K562 (cell line): ENCODE data around the gene SMC5. TPM values are rescaled to one million over a fixed set of nuclear protein-coding genes. Genes with fewer than 3 reads are reported as not detected.

Experiments used
- CBX8 ChIP-seq: fragments of 200-600 bp; sonication (generic); IDR thresholded peaks from 2 replicates; pipeline ENCODE4 v1.6.1; 2012; ENCODE audit warnings: borderline replicate concordance, mixed run types, low read depth, mild to moderate bottlenecking, moderate library complexity, mixed read lengths, low read length, control low read depth, inconsistent platforms; ENCODE audit not compliant: poor library complexity, severe bottlenecking; ENCODE audit errors: extremely low read depth
- GATA2 ChIP-seq: sonication (generic); formaldehyde crosslinking; IDR thresholded peaks from 2 replicates; pipeline ENCODE4 v1.4.0; 2020; ENCODE audit warnings: mild to moderate bottlenecking, missing genetic modification reagents
- HDAC3 ChIP-seq: fragments of 450-650 bp; IDR thresholded peaks from 2 replicates; pipeline ENCODE4 v1.6.1; 2018; ENCODE audit warnings: borderline replicate concordance, mild to moderate bottlenecking, moderate library complexity; ENCODE audit not compliant: partially characterized antibody
- MAFK ChIP-seq: IDR thresholded peaks from 2 replicates; pipeline ENCODE4 v1.6.1; 2011; ENCODE audit warnings: low read length, improper control_type of control experiment
- PTBP1 ChIP-seq: fragments of 200-400 bp; formaldehyde crosslinking; IDR thresholded peaks from 2 replicates; pipeline ENCODE4 v1.6.1; 2017; ENCODE audit warnings: low read depth, low read length
- SETDB1 ChIP-seq: IDR thresholded peaks from one replicate; pipeline ENCODE4 v1.6.1; 2012; ENCODE audit warnings: low read length, control low read depth, inconsistent platforms
- ZFP30 ChIP-seq: fragments of 250-450 bp; sonication (Bioruptor Pico); IDR thresholded peaks from 2 replicates; pipeline ENCODE4 v1.8.0; 2022; ENCODE audit warnings: moderate library complexity, mild to moderate bottlenecking, inconsistent platforms, borderline replicate concordance
- polyA plus RNA-seq, 8 experiments: library from polyadenylated mRNA; depleted of rRNA in 4 of 8; stranded (reverse) in 5 of 8; unstranded in 3 of 8; fragments of >200 nt; fragmentation: Nextera tagmentation in 2 of 8; fragmentation: Illumina TruSeq in 1 of 8; extraction: Ambion mirVana in 2 of 8; extraction: Trizol in 1 of 8; gene quantifications; 2 replicates each; pipeline versions ENCODE4 v1.2.1 to v1.2.3, GENCODE V29; 2011 to 2014; ENCODE audit warnings: inconsistent platforms in 1 of 8, missing spikeins in 1 of 8
- total RNA-seq, 7 experiments: library from RNA; depleted of rRNA in 6 of 7; stranded (reverse); fragments of >200 nt in 6 of 7; fragmentation: Illumina TruSeq in 2 of 7; extraction: Trizol in 2 of 7; gene quantifications; 2 replicates each; pipeline versions ENCODE4 v1.2.1 to v1.2.3, GENCODE V29; 2011 to 2021; ENCODE audit warnings: low replicate concordance in 1 of 7
- TF ChIP-seq, protein P1 (sequence below): fragments of 200-600 bp; sonication (generic); IDR thresholded peaks from one replicate; pipeline ENCODE4 v1.6.1; 2012; ENCODE audit warnings: mild to moderate bottlenecking, low read depth, low read length, inconsistent platforms
- TF ChIP-seq, protein P2 (sequence below): fragments of 250-450 bp; sonication (Bioruptor Pico); IDR thresholded peaks from 2 replicates; pipeline ENCODE4 v1.5.0; 2020; ENCODE audit warnings: mild to moderate bottlenecking, borderline replicate concordance
- TF ChIP-seq, protein P3 (sequence below): fragments of 450-650 bp; IDR thresholded peaks from 2 replicates; pipeline ENCODE4 v1.6.1; 2018; ENCODE audit not compliant: partially characterized antibody

Gene SMC5
- total and polyA plus RNA-seq, 9 of the 15 experiments (the other 6 are each of a cell fraction or from before 2014, with no cell fraction given), result 3.5 to 43.2 (median 21.4) TPM

DNA sequence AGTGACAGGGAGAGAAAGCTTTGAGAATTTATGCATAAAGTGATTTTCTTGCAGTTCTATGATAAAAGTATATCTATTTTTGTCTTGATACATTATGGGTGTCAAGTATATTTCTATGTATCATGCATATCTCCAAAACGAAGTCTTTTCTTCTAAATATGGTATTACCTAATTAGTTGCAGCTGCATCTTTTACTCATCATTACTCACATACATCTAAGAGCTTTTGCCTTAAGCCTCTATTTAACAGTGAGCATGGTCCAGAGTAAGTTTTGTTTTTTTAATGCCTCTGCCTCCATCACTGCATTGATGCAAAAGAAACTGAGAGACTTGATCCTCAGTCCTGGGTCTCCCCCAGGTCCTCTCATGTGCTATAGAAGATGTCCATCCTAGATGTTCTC is 40.0 kb upstream of the SMC5 start (continued):
- TF ChIP-seq, protein P1, sequence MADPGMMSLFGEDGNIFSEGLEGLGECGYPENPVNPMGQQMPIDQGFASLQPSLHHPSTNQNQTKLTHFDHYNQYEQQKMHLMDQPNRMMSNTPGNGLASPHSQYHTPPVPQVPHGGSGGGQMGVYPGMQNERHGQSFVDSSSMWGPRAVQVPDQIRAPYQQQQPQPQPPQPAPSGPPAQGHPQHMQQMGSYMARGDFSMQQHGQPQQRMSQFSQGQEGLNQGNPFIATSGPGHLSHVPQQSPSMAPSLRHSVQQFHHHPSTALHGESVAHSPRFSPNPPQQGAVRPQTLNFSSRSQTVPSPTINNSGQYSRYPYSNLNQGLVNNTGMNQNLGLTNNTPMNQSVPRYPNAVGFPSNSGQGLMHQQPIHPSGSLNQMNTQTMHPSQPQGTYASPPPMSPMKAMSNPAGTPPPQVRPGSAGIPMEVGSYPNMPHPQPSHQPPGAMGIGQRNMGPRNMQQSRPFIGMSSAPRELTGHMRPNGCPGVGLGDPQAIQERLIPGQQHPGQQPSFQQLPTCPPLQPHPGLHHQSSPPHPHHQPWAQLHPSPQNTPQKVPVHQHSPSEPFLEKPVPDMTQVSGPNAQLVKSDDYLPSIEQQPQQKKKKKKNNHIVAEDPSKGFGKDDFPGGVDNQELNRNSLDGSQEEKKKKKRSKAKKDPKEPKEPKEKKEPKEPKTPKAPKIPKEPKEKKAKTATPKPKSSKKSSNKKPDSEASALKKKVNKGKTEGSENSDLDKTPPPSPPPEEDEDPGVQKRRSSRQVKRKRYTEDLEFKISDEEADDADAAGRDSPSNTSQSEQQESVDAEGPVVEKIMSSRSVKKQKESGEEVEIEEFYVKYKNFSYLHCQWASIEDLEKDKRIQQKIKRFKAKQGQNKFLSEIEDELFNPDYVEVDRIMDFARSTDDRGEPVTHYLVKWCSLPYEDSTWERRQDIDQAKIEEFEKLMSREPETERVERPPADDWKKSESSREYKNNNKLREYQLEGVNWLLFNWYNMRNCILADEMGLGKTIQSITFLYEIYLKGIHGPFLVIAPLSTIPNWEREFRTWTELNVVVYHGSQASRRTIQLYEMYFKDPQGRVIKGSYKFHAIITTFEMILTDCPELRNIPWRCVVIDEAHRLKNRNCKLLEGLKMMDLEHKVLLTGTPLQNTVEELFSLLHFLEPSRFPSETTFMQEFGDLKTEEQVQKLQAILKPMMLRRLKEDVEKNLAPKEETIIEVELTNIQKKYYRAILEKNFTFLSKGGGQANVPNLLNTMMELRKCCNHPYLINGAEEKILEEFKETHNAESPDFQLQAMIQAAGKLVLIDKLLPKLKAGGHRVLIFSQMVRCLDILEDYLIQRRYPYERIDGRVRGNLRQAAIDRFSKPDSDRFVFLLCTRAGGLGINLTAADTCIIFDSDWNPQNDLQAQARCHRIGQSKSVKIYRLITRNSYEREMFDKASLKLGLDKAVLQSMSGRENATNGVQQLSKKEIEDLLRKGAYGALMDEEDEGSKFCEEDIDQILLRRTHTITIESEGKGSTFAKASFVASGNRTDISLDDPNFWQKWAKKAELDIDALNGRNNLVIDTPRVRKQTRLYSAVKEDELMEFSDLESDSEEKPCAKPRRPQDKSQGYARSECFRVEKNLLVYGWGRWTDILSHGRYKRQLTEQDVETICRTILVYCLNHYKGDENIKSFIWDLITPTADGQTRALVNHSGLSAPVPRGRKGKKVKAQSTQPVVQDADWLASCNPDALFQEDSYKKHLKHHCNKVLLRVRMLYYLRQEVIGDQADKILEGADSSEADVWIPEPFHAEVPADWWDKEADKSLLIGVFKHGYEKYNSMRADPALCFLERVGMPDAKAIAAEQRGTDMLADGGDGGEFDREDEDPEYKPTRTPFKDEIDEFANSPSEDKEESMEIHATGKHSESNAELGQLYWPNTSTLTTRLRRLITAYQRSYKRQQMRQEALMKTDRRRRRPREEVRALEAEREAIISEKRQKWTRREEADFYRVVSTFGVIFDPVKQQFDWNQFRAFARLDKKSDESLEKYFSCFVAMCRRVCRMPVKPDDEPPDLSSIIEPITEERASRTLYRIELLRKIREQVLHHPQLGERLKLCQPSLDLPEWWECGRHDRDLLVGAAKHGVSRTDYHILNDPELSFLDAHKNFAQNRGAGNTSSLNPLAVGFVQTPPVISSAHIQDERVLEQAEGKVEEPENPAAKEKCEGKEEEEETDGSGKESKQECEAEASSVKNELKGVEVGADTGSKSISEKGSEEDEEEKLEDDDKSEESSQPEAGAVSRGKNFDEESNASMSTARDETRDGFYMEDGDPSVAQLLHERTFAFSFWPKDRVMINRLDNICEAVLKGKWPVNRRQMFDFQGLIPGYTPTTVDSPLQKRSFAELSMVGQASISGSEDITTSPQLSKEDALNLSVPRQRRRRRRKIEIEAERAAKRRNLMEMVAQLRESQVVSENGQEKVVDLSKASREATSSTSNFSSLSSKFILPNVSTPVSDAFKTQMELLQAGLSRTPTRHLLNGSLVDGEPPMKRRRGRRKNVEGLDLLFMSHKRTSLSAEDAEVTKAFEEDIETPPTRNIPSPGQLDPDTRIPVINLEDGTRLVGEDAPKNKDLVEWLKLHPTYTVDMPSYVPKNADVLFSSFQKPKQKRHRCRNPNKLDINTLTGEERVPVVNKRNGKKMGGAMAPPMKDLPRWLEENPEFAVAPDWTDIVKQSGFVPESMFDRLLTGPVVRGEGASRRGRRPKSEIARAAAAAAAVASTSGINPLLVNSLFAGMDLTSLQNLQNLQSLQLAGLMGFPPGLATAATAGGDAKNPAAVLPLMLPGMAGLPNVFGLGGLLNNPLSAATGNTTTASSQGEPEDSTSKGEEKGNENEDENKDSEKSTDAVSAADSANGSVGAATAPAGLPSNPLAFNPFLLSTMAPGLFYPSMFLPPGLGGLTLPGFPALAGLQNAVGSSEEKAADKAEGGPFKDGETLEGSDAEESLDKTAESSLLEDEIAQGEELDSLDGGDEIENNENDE, result no peak
- TF ChIP-seq MAFK, result no peak
- no peak for TF ChIP-seq PTBP1
- TF ChIP-seq, protein P2, sequence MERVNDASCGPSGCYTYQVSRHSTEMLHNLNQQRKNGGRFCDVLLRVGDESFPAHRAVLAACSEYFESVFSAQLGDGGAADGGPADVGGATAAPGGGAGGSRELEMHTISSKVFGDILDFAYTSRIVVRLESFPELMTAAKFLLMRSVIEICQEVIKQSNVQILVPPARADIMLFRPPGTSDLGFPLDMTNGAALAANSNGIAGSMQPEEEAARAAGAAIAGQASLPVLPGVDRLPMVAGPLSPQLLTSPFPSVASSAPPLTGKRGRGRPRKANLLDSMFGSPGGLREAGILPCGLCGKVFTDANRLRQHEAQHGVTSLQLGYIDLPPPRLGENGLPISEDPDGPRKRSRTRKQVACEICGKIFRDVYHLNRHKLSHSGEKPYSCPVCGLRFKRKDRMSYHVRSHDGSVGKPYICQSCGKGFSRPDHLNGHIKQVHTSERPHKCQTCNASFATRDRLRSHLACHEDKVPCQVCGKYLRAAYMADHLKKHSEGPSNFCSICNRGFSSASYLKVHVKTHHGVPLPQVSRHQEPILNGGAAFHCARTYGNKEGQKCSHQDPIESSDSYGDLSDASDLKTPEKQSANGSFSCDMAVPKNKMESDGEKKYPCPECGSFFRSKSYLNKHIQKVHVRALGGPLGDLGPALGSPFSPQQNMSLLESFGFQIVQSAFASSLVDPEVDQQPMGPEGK (CRISPR knock-in tag), result no peak
- TF ChIP-seq GATA2 (CRISPR knock-in tag), result no peak
- TF ChIP-seq HDAC3, result no peak
- no peak for TF ChIP-seq ZFP30 (CRISPR knock-in tag)
- no peak for TF ChIP-seq CBX8
- TF ChIP-seq, protein P3, sequence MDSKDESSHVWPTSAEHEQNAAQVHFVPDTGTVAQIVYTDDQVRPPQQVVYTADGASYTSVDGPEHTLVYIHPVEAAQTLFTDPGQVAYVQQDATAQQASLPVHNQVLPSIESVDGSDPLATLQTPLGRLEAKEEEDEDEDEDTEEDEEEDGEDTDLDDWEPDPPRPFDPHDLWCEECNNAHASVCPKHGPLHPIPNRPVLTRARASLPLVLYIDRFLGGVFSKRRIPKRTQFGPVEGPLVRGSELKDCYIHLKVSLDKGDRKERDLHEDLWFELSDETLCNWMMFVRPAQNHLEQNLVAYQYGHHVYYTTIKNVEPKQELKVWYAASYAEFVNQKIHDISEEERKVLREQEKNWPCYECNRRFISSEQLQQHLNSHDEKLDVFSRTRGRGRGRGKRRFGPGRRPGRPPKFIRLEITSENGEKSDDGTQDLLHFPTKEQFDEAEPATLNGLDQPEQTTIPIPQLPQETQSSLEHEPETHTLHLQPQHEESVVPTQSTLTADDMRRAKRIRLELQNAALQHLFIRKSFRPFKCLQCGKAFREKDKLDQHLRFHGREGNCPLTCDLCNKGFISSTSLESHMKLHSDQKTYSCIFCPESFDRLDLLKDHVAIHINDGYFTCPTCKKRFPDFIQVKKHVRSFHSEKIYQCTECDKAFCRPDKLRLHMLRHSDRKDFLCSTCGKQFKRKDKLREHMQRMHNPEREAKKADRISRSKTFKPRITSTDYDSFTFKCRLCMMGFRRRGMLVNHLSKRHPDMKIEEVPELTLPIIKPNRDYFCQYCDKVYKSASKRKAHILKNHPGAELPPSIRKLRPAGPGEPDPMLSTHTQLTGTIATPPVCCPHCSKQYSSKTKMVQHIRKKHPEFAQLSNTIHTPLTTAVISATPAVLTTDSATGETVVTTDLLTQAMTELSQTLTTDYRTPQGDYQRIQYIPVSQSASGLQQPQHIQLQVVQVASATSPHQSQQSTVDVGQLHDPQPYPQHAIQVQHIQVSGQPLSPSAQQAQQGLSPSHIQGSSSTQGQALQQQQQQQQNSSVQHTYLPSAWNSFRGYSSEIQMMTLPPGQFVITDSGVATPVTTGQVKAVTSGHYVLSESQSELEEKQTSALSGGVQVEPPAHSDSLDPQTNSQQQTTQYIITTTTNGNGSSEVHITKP, result no peak
- no peak for TF ChIP-seq SETDB1
